ENCODE measurements around the gene AKAP12.

The AKAP12 gene

DNA sequence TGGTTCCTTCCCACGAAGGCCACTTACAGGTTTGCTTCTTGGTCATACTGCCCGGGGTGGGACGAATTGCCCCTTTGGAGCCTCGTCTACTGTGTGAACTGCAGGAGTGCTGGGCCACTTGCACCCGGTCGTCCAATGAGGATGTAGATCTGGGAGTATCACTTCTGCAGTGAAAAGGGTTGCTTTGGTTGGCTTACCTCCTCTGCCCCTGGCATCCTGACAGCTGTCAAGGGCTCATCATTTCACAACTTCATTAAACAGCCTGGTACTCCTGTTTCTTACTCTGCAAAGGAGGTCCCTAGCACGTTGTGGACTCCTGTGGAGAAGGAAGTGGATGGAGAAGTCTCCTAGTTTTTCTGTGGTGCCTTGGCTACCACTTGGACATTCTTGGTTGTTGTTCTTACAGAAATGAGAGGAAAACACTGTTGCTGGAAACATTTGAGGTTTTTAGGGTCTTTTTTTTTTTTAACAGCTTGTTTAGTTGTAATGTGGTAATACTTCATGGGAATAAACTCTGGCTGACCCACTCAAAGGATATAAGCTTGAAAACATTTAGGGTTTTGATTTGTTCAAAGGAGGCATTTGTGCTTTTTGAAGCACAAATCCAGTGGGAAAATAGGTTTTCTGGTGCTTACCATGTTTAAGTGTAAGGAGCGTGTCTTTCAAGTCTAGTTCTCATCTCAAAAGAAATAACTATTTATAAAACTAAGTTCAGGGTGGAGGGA lies 60.7 kb downstream of the AKAP12 start:
- Mint-ChIP-seq H3K4me1 (peaks cover 71% of the 10 kb centered on the region), H3K27ac (peak overlapping the region; percentile 77 to 89 (median 87)), H3K27me3 (ENCODE audit: low read depth) (no peaks in the 10 kb centered on the region), H3K4me3 (peak overlapping the region in 2 of 3 experiments; percentile 6 to 37), H3K36me3 (ENCODE audit: low read depth) (peaks cover 25% of the 10 kb centered on the region), H3K9me3 (no peaks in the 10 kb centered on the region)
- TF ChIP-seq, protein P1, sequence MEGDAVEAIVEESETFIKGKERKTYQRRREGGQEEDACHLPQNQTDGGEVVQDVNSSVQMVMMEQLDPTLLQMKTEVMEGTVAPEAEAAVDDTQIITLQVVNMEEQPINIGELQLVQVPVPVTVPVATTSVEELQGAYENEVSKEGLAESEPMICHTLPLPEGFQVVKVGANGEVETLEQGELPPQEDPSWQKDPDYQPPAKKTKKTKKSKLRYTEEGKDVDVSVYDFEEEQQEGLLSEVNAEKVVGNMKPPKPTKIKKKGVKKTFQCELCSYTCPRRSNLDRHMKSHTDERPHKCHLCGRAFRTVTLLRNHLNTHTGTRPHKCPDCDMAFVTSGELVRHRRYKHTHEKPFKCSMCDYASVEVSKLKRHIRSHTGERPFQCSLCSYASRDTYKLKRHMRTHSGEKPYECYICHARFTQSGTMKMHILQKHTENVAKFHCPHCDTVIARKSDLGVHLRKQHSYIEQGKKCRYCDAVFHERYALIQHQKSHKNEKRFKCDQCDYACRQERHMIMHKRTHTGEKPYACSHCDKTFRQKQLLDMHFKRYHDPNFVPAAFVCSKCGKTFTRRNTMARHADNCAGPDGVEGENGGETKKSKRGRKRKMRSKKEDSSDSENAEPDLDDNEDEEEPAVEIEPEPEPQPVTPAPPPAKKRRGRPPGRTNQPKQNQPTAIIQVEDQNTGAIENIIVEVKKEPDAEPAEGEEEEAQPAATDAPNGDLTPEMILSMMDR (IDR thresholded peaks at IDR 0.05; ENCODE audit: unreplicated experiment in 3 of 3): no peak

DNA sequence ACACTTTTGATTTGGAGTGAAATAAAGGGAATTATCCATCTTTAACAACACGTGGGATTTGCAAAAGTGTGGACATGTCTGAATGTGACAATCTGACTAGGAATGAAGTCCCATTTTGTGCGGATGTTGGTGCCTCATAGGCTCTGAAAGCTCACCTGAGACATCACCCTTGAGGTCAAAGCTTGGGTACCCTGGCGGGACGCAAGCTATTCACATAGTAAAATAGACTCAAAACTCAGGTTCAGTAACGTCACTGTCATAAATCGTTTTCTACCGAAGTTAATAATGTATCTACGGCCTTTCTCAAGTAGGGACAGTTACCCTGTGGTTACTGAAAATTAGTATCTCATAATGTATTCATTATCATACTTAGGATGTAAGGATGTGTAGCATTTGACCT lies 61.8 kb downstream of the AKAP12 start:
- no peak overlapping the region for H3K4me3 Mint-ChIP-seq
- H3K27me3 Mint-ChIP-seq (ENCODE audit: low read depth): no peaks in the 10 kb centered on the region
- H3K4me1 Mint-ChIP-seq: peaks cover 62% of the 10 kb centered on the region
- peaks cover 36% of the 10 kb centered on the region for H3K36me3 Mint-ChIP-seq (ENCODE audit: low read depth)
- TF ChIP-seq, protein P1 (IDR thresholded peaks at IDR 0.05; ENCODE audit: unreplicated experiment in 3 of 3): no peak
- no peaks in the 10 kb centered on the region for H3K9me3 Mint-ChIP-seq
- peak overlapping the region; percentile 77 to 89 (median 87) for H3K27ac Mint-ChIP-seq

DNA sequence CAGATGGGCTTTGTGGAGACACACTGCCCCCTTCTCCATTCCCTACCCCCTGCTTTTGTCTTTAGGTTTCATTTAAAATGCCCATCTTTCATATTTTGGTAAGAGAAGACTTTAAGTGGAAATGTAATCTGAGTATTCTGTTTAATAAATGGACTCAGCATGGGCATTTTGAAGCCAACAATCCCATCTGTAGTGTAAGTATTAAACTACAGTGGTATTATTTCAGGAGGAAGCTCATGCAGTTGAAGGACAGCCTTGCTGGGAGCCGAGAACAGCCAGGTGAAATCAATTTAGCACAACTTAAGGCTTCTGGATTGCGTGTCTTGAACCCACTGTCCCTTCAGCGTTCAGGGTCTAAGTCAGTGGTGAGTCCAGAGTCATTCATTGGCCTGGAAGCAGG lies 63.5 kb downstream of the AKAP12 start:
- no peaks in the 10 kb centered on the region for H3K9me3 Mint-ChIP-seq
- peaks cover 54% of the 10 kb centered on the region for H3K4me1 Mint-ChIP-seq
- TF ChIP-seq, protein P1 (IDR thresholded peaks at IDR 0.05; ENCODE audit: unreplicated experiment in 3 of 3): no peak
- H3K36me3 Mint-ChIP-seq (ENCODE audit: low read depth): peaks cover 48% of the 10 kb centered on the region
- no peaks in the 10 kb centered on the region for H3K27me3 Mint-ChIP-seq (ENCODE audit: low read depth)
- H3K4me3 Mint-ChIP-seq: no peak overlapping the region
- H3K27ac Mint-ChIP-seq: peak overlapping the region; percentile 20 to 87 (median 25)

DNA sequence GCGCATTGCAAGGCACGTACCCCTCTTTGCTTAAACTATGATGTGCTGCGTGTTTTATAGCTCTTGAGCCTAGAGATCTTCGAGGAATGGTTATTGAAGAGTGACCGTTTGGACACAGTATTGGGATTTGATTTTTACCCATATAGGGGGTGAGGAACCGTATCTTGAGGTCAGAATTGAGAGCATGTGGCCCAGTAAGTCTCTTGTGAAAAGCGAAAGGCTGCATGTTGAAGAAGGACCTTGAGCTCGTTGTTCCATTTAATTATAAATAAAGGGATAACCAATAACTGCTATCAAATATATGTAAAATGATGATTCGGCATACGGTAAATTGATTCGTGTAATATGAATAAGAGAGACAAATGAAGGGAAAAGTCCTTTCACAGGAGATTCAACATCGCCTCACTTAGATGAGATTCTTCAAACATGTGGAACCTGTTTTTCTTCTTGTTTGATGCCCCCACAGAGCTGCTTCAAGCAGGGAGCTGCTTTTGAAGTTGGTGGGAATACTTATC lies 66.6 kb downstream of the AKAP12 start:
- Mint-ChIP-seq H3K9me3 (no peaks in the 10 kb centered on the region), H3K4me1 (peaks cover 34% of the 10 kb centered on the region), H3K27ac (peak overlapping the region in 2 of 3 experiments; percentile 1 to 5), H3K27me3 (ENCODE audit: low read depth) (no peaks in the 10 kb centered on the region), H3K4me3 (no peak overlapping the region), H3K36me3 (ENCODE audit: low read depth) (peaks cover 61% of the 10 kb centered on the region)
- TF ChIP-seq, protein P1 (IDR thresholded peaks at IDR 0.05; ENCODE audit: unreplicated experiment in 3 of 3): no peak

DNA sequence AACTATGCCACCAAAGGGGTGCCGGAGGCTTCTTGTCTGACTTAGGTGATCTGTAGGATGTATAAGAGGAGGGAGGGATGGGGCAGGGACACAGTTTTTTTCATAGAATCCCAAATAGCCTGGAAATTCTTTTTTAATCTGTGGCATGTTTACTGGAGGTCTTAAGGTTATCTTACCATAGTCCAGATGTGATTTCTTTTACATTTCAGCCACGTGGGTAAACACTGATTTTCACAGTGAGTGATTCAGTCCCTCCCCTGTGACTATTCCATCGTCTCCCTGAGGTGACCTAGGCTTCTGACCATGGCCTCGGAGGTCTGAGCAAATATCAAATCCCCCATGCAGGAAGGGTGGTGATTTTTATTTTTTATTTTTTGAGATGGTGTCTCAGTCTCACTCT lies 67.7 kb downstream of the AKAP12 start:
- Mint-ChIP-seq H3K36me3 (ENCODE audit: low read depth) (peaks cover 68% of the 10 kb centered on the region), H3K4me3 (no peak overlapping the region), H3K27ac (peak overlapping the region in 2 of 3 experiments; percentile 1 to 6), H3K4me1 (peaks cover 35% of the 10 kb centered on the region), H3K9me3 (no peaks in the 10 kb centered on the region), H3K27me3 (ENCODE audit: low read depth) (no peaks in the 10 kb centered on the region)
- TF ChIP-seq, protein P1 (IDR thresholded peaks at IDR 0.05; ENCODE audit: unreplicated experiment in 3 of 3): no peak

DNA sequence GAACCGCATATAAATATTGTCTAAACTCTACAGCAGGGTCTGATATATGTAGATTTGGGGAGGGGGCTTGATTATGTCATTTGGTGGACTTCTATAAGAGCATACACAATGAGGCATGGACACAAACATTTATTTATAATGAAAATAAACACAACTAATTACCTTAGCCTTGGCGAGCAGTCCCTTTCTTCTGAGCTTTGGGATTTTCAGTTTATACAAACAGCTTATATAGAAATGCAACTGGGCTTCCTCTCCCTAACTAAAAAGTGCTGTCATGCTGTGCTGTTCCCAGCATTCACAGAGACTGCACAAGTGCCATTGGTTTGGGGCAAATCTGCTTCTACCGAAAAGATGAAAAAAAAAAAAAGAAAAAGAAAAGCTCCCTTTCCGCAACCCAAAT lies 69.9 kb downstream of the AKAP12 start:
- peak overlapping the region; percentile 33 to 62 (median 40) for H3K27ac Mint-ChIP-seq
- TF ChIP-seq, protein P1 (IDR thresholded peaks at IDR 0.05; ENCODE audit: unreplicated experiment in 3 of 3): no peak
- peaks cover 38% of the 10 kb centered on the region for H3K4me1 Mint-ChIP-seq
- no peaks in the 10 kb centered on the region for H3K27me3 Mint-ChIP-seq (ENCODE audit: low read depth)
- no peaks in the 10 kb centered on the region for H3K9me3 Mint-ChIP-seq
- H3K4me3 Mint-ChIP-seq: no peak overlapping the region
- H3K36me3 Mint-ChIP-seq (ENCODE audit: low read depth): peaks cover 67% of the 10 kb centered on the region
